ENCODE results near the gene MAP2K4.
"Not testable (repeated sequence)": the region's sequence is repeated elsewhere in the genome, so short reads cannot be mapped to it uniquely, and the experiment has no call there.

The MAP2K4 gene

GRCh38 chr17:12094336-12094735 lies 73.7 kb downstream of the MAP2K4 start:
- DNase-seq, result no peak

GRCh38 chr17:12095522-12095921 lies 74.8 kb downstream of the MAP2K4 start:
- no peak for DNase-seq

GRCh38 chr17:12097326-12097725 lies 76.6 kb downstream of the MAP2K4 start:
- DNase-seq, result no peak

DNA sequence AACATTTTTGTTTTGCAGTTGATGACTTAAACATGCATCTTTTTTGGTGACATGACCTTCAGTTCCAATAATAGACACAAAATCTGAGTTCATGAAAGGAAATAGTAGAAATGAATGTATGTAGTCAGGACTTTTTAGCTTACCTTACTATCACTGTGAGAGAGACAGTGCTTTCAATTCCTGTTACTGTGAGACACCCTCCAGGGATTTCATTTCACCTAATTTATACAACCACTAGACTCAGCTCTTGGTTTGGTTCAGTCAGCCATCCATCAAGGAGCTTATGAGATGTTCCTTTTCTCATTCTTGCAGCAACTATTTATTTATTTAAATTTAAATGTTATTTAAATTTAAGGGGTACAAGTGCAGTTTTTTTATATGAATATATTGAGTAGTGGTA lies 77.9 kb downstream of the MAP2K4 start:
- no peak for DNase-seq

GRCh38 chr17:12099412-12099811 lies 78.7 kb downstream of the MAP2K4 start:
- no peak for DNase-seq

GRCh38 chr17:12104831-12105230 lies 84.2 kb downstream of the MAP2K4 start:
- DNase-seq, result no peak

DNA sequence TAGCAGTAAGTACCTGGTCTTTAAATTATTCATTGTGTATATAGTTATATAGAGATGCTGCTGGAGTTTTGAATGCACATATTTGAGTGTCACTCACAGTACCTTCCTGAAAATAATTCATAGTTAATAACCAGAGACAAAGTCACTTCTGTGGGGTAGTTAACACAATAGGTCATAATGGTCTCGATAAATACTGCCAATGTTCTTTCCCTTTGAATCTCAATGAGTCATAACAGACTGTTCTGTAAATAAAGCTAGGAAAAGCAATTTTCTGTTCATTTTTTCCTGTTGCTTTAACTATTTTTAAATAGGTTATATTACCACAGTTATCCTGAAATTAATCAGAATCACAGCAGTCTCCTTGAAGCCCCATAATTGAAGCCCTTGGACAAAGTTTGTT lies 87.2 kb downstream of the MAP2K4 start:
- no peak for DNase-seq

DNA sequence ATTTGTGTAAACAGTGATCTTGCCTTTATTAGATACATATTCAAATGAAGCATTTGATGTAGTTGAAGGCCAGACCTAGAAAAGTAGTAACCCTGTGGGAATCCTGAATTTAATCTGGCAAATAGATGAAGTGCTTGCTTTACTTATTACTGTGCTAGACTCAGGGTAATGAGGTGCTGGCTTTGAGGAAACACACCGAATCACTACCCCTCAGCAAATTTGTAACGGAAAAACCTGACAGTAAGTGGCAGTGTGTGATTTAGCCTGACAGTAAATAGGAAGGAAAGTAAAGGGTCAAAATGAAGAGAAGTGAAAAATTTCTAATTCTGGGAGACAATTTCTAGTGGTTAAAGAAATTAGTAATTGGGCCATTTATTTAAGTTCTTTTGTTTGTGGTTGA lies 90.2 kb downstream of the MAP2K4 start:
- DNase-seq, result no peak

DNA sequence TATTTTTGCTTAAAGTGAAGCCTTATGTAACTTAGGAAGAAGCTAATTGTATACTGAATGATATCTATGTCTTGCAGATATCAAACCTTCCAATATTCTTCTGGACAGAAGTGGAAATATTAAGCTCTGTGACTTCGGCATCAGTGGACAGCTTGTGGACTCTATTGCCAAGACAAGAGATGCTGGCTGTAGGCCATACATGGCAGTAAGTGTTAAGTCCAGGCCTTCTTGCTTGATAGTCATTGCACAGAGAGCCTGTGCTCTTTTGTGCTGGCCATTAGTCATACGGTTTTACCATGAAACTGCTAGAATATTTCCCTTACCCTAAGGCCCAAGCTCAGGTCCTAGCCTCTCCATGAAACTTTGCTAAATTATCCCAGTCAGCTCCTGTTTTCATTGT lies 92.5 kb downstream of the MAP2K4 start:
- no peak for DNase-seq

- DNase-seq, result no peak
Measured at GRCh38 chr17:12114686-12115418, 94.2 kb downstream of the MAP2K4 start.

GRCh38 chr17:12116143-12116542 lies 95.5 kb downstream of the MAP2K4 start:
- DNase-seq, result no peak

- DNase-seq, result no peak
Measured at GRCh38 chr17:12118617-12119016, 97.9 kb downstream of the MAP2K4 start.

- no peak for DNase-seq
Measured at GRCh38 chr17:12122075-12122474, 101.4 kb downstream of the MAP2K4 start.

DNA sequence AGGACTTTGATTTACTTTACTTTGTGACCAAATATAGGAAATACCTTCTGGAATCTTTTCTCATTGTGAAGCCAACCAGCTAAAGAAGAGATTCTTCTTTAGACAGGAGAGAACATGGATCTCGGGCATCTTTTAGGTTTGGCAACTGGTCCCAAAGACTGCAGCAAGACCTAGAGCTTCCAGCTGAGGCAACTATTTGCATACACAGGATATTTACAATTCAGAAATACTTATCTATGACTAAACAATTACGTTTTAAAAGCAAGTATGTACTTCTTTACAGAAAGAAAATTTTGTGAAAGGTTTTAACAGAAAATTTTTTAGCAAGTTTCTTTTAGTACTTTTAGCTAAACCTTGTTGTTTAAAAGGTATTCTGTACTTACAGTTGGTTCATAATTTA lies 106.5 kb downstream of the MAP2K4 start:
- DNase-seq, result no peak

- DNase-seq, result no peak
Measured at GRCh38 chr17:12127667-12128066, 107.0 kb downstream of the MAP2K4 start.

DNA sequence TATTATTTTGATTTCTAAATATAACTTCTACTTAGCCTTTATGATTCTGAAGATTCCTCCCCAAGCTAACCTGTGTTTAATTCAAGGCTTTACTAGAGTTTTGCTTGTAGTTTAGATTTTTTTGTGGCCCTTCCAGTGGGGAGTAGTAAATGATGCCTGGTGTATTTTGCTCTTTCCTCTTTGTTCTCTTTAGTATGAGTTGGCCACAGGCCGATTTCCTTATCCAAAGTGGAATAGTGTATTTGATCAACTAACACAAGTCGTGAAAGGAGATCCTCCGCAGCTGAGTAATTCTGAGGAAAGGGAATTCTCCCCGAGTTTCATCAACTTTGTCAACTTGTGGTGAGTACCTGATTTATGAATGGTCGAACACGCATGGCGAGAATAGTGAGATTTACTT lies 108.3 kb downstream of the MAP2K4 start:
- DNase-seq, result no peak

- no peak for DNase-seq
Measured at GRCh38 chr17:12133183-12133582, 112.5 kb downstream of the MAP2K4 start.

DNA sequence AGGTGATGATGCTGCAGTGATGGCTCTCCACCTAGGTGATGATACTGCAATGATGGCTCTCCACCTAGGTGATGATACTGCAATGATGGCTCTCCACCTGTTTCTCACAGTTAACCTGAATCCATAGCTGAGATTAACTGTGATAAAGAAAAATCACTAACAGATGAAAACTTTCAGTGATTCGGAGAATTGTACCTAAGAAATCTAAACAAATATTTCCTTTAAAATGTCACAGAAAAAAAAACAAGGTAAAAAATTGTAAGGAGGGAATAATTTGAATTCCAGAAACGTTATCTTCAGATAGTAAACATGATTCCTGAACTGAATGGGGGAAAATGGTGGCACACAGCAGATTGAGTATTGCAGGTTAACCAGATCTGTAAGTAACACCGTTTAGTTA lies 113.4 kb downstream of the MAP2K4 start:
- DNase-seq, result no peak

DNA sequence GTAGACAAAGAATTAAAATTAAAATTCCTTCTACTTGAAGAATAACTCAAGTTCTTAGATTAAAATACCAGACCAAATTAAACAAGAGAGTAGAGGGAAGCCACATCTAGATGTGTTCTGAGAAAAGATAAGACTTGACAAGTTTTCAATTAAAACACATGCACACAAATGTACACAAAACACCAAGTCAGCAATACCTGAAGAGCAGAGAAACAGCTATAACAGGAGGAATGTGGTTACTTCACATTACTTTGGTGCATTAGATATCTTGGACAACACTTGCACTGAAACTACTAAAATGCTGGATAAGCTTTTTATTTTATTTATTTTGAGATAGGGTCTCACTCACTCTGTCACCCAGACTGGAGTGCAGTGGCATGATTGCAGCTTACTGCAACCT lies 113.9 kb downstream of the MAP2K4 start:
- DNase-seq, result no peak

GRCh38 chr17:12136243-12136642 lies 115.6 kb downstream of the MAP2K4 start:
- no peak for DNase-seq

- no peak for DNase-seq
Measured at GRCh38 chr17:12136646-12137045, 116.0 kb downstream of the MAP2K4 start.

GRCh38 chr17:12137859-12138258 lies 117.2 kb downstream of the MAP2K4 start:
- DNase-seq, result no peak

- no peak for DNase-seq
Measured at GRCh38 chr17:12140685-12141084, 120.0 kb downstream of the MAP2K4 start.

GRCh38 chr17:12162187-12162586 lies 141.5 kb downstream of the MAP2K4 start:
- not testable (repeated sequence) for DNase-seq

DNA sequence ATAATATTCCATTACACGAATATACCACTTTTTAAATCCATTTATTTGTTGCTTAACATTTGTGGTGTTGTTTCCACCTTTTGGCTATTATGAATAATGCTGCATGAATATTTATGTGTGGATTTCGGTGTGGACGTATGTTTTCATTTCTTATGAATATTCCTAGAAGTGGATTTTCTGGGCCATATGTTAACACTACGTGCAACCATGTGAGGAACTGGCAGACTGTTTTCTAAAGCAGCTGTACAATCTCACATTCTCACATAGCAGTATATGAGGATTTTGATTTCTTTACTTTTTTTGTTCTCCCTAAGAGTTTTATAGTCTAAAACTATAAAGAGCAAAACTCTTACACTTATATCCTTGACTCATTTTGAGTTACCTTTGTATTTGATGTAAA lies 143.4 kb downstream of the MAP2K4 start:
- DNase-seq, result no peak
